Epidermal melanocyte (primary cell): ENCODE results near the gene CGNL1.

Experiments
- DNase-seq: peaks from one replicate; pipeline ENCODE4 v3.0.0; 2011; ENCODE audit warnings: low spot score; ENCODE audit not compliant: insufficient read length

Gene CGNL1, protein sequence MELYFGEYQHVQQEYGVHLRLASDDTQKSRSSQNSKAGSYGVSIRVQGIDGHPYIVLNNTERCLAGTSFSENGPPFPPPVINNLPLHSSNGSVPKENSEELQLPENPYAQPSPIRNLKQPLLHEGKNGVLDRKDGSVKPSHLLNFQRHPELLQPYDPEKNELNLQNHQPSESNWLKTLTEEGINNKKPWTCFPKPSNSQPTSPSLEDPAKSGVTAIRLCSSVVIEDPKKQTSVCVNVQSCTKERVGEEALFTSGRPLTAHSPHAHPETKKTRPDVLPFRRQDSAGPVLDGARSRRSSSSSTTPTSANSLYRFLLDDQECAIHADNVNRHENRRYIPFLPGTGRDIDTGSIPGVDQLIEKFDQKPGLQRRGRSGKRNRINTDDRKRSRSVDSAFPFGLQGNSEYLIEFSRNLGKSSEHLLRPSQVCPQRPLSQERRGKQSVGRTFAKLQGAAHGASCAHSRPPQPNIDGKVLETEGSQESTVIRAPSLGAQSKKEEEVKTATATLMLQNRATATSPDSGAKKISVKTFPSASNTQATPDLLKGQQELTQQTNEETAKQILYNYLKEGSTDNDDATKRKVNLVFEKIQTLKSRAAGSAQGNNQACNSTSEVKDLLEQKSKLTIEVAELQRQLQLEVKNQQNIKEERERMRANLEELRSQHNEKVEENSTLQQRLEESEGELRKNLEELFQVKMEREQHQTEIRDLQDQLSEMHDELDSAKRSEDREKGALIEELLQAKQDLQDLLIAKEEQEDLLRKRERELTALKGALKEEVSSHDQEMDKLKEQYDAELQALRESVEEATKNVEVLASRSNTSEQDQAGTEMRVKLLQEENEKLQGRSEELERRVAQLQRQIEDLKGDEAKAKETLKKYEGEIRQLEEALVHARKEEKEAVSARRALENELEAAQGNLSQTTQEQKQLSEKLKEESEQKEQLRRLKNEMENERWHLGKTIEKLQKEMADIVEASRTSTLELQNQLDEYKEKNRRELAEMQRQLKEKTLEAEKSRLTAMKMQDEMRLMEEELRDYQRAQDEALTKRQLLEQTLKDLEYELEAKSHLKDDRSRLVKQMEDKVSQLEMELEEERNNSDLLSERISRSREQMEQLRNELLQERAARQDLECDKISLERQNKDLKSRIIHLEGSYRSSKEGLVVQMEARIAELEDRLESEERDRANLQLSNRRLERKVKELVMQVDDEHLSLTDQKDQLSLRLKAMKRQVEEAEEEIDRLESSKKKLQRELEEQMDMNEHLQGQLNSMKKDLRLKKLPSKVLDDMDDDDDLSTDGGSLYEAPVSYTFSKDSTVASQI

DNA sequence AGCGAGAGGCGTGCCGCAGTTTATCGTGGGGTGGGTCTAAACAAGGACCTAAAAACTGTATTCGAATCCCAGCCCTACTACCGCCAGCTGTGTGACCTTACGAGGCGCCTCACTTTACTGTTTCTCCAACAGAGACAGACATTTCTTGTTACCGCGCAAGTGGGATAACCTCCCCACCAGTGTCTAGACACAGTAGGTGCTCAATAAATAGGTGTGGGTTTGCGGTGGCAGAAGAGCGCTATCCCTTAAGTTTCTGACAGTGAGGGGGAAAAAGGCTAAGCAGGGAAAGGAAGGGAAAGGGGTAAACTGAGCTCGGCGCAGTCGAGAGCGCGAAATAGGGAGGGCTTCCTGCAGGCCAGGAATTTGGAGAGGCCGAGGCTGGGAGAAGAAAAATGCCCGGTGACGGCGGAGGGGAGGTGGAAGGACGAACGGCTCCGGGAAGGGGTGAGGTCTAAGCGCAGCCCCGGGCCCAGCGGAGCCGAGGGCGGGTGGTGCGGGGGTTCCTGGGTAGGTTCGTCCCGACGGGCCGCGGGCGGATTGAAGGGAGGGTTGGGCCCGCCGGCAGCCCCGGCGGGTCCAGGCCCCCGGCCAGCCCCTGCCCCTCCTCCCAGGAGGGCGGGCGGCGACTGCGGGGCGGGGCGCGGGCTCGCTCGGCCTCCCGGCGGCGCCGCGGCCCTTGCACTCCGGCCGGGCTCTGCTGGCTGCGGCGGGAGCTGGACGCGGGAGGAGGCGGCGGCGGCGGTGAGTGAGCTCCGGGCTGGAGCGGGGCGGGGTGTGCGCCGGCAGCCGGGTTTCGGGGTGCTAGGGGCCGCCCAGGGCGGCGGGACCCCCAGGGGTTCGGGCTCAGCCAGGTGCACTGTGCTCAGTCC is at the start of gene CGNL1:
TSS of gene CGNL1 (plus strand) at position 679 of the 869 bp plus-strand sequence. CDS start 61,495 bp downstream, outside the sequence.
- DNase-seq = peak; percentile 39

DNA sequence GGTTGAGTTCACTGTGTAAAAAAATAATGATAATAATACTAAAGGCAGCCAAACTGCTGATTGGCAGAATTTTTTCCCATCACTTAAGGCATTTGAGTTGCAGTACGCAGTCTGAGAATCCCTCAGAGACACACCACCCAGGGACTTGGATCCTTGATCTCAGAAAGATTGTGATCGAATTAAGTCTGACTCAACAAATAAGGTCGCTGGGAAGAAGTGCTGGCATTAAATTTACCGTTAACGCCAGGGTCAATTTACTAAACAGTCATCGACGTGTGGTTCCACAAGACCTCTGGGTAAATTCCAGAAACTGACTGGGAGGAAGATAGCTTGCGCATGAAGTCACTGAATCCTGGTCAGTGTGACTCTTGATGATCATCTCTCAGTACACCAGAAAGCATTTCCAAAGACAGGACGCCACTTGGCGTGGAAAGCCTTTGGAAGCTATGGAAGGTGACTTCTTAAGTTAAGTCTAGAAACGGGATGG is 48.3 kb upstream of the CGNL1 start:
- DNase-seq = no peak

DNA sequence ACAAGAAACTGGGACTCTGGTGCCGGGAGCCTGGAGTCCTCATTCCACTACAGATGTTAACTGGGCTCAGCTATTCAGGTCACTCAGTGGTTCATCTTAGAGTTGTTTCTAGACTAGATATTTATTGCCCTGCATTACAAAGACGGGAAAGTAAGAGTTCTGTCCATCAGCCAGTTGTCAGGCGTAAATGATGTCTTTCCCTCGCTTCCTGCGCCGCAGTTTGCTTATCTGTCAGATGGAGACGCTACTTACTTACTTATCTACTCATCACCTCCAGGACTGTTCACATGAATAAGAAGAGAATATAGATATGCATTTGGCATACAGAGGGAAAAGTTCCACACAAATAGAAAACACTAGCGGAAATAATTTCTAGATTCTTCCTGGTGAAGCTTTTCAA is 47.8 kb upstream of the CGNL1 start:
- DNase-seq = no peak

DNA sequence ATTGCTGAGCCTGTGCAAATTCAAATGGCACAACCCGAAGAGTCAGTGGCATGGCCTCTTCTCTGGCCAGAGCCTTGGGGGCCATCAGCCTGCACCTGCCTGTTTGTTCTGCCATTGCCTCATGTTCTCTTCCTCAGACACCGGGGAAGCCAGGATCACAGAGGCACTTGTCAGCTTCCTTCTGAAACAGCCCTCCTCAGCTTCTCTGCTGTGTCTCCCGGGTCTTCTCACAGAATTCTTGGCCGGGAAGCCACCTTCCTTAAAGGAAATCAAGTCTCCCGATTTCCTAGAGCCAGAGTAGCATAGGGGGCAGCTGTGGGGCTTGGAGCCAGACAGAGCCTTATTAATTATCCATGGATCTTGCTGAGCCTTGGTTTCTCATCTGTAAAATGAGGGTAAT is 47.4 kb upstream of the CGNL1 start:
- DNase-seq = no peak

DNA sequence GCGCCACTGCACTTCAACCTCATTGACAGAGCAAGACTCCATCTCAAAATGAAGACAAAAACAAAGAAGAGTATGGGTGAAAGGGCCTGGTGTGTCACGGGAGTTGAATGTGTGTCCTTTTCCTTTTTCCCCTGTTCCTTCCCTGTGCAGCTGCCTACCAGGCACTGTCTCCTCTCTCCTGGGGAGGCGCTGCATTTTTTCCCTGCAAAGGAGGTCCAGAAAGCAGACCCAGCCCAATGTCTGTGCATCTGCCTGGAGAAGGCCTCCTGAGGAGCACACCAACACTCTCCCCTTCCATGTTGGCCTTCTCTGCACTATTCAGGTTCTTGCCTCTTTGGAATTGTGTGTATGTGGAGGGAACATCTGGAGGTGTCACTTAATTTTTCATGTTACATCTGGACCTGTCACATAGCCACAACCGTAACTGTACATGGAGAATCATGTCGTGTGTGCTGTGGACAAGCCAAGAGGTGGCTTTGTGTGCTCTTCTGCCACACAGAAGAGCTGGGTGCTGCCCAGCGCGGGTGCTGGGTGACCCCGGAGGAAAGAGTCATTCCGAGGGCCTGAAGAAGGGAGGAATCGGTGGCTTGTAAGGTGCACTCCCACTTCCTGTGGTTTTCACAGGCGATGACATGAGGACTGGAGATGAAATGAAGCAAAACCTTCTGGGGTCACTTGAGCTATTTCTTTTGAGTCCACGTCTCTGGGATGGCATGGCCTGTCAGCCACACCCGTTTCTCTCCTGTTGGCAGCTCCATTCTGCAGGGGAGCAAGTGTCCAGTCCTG is 46.5 kb upstream of the CGNL1 start:
- no peak for DNase-seq

DNA sequence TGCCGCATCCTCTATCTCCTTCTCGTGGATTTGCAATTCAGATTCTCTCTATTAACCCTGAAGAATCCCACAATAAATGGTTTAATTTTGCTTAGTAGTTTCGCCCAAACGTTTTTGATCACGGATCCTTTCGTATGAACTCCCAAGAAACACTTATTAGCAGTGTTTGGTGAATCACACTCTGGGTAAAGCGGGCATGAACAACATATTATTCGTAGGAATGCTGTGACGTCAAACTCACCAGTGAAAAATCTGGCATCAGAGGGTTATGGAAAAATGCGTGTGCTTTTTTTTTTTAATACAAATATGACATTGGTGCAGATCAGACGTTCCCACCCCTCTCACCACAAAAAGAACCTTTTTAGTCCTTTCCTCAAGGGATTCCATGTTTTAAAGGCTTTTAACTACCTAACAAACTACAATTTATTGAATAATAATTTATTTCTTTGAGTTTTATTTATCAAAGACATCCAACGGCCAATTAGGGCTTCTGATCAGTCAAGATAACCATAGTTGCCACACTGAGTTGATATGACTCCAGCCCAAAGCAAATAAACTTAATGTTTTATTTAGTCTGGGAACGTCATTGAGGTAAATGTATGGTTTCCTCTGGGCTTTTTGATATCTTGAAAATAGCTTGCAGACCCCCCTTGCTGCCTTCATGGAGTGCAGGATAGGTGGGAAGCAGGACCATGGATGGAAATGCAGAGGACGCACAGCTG is 45.5 kb upstream of the CGNL1 start:
- DNase-seq = no peak

DNA sequence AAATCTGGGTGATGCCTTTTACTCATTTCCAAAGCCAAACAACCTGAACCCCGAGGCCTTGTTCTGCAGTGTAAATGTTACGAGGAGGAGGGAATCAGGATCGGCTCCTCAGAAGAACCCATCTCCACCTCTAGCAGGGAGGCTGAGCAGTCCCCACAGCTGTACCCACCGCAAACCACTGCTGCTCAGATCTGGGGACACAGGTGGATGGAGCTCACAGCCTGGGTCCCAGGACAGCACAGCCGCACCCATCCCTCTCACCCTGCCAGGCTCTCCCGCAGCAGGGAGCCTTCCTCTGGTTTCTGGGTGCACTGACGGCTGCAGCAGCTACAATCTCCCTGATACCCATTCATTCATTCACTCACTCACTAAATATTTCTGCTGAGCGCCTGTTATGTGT is 44.0 kb upstream of the CGNL1 start:
- no peak for DNase-seq

DNA sequence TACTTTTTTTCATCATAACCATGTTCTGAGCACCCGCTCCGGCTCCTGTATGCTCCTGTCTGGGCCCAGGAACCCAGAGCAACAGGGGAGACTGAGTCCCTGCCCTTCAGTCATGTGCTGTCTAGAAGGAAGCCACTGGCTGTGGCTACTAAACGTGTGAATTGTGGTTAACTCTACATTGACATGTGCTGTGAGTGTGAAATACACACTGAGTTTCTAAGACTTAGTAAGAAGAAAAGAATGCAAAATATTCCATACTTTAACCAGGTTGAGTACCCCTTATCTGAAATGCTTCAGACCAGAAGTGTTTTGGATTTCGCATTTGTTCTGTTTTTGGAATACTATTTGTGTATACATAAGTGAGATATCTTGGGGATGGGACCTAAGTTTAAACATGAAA is 42.8 kb upstream of the CGNL1 start:
- DNase-seq = no peak

DNA sequence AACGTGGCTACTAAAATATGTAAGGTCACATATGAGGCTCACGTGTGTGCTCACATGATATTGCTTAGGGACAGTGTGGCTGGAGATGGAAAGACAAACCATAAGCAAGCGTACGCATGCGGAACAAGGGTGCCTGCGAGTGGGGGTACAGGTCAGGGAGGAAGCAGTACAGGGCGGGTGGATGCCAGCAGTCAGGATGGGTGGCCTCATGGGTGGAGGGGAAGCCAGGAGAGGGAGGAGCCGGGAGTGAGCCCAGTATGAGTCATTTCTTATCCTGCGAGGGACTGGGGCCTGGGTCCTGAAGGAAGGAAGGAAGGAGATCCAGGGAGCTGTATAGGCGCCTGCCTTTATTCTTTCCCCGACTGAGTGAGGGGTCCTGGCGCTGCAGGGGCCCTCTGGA is 42.0 kb upstream of the CGNL1 start:
- no peak for DNase-seq

DNA sequence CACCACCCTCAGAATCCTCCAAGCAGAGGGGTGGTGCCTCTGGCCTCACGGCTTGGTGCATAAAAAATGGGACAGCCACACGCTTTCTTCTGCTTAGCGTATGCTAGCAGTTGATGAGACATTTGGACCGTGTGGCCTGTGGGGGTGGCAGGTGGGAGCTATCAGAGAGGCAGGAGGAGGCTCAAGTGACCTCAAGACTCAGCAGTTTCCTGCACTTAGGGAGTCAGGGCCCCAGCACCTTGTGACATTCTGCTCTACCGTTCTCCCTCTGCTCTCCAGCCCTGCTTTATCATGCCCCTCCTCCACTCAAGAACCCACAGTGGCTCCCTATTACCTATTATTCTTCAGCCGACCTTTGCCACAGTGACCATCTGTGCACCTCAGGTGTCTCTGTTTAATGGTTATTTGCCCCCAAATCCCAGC is 41.0 kb upstream of the CGNL1 start:
- DNase-seq = no peak

DNA sequence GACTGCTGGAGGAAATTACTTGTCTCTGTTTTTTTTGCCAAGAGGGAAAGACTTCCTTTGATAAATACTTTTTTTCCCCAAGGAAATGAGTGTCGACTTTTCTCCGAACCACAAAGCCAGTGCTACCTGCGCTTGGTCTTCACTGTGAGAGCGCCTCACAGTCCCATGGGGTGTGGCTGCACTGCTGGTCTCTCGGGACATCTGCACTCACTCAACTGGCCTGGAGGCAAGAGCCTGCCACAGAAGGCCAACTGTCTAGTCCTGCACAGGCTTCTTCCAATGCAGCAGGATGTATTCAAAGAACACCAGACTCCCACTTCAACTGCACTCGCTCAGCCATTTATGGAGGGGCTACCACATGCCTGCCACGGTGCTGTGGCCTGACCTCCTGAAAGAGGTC is 40.6 kb upstream of the CGNL1 start:
- no peak for DNase-seq

DNA sequence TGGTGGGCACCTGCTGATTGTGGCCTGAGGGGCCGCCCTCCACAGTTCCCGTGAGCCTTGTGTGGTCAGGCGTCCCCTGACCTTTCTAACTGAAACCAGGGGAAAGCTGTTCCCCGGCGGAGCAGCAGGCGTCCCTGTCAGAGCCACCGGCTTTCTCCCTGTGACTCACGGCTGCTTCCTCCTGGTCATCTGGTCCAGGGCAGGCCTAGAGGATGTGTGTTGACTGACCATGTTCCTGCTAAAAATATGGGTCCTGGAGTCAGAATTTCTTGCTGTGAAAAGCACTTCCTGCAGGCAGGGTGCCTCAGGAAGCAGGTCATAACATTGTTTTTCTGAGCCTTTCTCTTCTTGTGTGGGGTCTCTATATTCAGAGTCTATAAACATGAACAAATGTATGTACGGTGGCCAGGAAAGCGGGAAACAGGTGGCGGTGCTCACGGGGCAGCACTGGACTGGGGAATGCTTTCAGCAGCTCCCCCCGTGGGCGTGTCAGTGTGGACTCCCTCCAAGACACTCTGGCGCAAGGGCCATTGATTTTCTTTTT is 38.4 kb upstream of the CGNL1 start:
- DNase-seq = no peak

DNA sequence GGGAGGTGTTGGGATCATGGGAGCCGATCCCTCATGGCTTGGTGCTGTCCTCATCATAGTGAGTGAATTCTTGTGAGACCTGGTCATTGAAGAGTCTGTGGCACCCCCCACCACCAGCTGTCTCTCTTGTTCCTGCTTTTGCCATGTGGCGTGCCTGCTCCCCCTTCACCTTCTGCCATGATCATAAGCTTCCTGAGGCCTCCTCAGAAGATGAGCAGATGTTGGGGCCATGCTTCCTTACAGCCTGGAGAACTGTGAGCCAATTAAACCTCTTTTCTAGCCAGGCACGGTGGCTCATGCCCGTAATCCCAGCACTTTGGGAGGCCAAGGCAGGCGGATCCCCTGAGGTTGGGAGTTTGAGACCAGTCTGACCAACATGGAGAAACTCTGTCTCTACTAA is 37.0 kb upstream of the CGNL1 start:
- DNase-seq = no peak

DNA sequence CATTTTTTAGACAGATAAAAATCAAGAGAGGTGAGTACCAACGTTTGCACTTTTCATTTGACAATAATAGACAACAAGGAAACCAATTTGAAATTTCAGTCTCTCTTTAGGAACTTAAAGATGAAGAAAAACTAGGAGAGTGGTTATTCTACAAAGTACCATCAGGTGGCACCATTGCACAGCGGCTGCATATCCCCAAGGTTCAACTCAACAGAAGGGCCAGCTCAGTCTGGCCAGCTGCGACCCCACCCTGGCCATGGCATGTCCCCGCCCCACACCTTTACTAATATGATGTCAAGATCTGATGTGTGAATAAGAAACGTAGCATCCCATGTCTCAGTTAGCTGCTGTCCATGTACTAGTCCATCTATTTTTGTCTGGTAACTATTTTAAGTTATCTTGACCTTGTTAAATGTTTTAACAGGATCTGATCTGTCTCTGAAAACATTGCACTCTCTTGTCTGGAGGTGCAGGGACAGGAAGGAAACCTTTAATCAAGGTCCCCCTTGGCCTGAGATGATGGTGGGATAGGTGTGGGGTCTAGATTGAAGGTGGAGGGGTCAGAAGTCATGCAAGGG is 35.5 kb upstream of the CGNL1 start:
- DNase-seq = no peak

DNA sequence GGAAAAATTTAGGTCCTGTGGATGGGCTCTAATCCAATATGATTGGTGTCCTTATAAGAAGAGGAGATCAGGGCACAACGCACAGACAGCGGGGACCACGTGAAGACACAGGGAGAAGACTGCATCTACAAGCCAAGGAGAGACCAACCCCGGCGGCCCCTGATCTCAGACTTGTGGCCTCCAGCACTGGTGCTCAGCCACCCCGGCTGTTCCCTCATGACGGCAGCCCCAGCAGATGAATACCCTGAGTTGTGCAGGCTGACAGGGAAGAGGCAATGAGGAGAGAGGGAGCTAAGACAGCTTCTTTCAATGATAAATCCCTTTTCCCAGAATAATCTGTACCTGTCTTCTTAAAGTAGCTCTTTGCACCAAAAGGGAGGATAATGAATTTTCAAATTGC is 33.3 kb upstream of the CGNL1 start:
- no peak for DNase-seq

DNA sequence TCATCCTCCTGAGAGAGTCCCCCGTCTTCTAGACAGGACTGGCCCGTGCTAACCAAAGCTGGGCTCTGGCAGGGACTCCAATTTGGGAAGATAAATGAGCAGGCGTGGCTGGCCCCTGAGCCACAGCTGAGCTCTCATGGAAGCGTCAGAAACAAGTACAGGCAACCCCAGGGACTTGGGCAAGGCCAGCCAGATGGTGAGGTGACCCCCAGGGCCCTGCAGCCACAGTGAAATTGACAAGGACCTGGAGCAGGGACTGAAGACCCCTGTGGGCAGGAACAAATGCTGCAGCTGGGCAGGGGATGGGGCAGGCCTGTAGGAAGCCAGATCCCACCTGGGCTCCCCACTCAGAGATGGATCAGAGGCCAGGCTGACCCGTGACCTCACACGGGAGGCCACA is 32.8 kb upstream of the CGNL1 start:
- DNase-seq = no peak

DNA sequence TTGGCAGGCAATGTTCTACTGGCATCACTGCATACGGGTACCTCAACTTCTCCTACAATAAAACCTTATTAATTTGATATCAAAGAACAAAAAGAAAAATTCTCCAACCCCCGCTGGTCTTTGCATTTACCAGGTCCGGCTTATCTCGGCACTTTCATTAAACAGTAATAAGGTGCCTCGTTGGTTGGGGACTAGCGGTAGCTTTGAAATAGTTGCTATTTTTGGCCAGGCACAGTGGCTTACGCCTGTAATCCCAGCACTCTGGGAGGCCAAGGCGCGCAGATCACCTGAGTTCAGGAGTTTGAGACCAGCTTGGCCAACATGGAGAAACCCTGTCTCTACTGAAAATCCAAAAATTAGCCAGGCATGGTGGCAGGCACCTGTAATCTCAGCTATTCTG is 32.0 kb upstream of the CGNL1 start:
- no peak for DNase-seq

DNA sequence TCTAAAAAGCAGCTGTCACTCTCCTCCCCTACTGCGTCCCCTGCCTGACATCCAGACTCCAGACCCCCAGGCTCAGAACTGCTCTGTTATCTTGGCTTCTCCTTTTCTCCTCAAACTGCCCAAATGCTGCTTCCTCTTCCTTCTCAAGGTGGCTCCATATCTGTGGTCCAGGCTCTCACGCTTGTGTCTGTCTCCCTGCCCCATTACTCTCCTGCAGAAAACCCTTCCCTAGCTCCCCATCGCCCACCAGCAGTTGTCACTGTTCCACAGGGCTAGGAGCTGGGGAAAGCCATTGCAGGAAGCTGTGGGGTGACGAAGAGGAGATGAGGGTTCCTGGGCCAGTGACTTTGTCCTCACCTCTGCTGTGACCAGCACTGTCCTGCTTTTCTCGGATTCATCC is 30.7 kb upstream of the CGNL1 start:
- DNase-seq = no peak
